Measurements from ENCODE around the gene NKIRAS1.
"Not testable (repeated sequence)": the region's sequence is repeated elsewhere in the genome, so short reads cannot be mapped to it uniquely, and the experiment has no call there.

GRCh38 chr3:23917679-23918303 lies 1.0 kb upstream of the NKIRAS1 start:
- TF ChIP-seq, protein P1, sequence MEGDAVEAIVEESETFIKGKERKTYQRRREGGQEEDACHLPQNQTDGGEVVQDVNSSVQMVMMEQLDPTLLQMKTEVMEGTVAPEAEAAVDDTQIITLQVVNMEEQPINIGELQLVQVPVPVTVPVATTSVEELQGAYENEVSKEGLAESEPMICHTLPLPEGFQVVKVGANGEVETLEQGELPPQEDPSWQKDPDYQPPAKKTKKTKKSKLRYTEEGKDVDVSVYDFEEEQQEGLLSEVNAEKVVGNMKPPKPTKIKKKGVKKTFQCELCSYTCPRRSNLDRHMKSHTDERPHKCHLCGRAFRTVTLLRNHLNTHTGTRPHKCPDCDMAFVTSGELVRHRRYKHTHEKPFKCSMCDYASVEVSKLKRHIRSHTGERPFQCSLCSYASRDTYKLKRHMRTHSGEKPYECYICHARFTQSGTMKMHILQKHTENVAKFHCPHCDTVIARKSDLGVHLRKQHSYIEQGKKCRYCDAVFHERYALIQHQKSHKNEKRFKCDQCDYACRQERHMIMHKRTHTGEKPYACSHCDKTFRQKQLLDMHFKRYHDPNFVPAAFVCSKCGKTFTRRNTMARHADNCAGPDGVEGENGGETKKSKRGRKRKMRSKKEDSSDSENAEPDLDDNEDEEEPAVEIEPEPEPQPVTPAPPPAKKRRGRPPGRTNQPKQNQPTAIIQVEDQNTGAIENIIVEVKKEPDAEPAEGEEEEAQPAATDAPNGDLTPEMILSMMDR (IDR thresholded peaks at IDR 0.05; ENCODE audit: insufficient read depth, low read length), result not testable (repeated sequence)
- TF ChIP-seq, protein P2, sequence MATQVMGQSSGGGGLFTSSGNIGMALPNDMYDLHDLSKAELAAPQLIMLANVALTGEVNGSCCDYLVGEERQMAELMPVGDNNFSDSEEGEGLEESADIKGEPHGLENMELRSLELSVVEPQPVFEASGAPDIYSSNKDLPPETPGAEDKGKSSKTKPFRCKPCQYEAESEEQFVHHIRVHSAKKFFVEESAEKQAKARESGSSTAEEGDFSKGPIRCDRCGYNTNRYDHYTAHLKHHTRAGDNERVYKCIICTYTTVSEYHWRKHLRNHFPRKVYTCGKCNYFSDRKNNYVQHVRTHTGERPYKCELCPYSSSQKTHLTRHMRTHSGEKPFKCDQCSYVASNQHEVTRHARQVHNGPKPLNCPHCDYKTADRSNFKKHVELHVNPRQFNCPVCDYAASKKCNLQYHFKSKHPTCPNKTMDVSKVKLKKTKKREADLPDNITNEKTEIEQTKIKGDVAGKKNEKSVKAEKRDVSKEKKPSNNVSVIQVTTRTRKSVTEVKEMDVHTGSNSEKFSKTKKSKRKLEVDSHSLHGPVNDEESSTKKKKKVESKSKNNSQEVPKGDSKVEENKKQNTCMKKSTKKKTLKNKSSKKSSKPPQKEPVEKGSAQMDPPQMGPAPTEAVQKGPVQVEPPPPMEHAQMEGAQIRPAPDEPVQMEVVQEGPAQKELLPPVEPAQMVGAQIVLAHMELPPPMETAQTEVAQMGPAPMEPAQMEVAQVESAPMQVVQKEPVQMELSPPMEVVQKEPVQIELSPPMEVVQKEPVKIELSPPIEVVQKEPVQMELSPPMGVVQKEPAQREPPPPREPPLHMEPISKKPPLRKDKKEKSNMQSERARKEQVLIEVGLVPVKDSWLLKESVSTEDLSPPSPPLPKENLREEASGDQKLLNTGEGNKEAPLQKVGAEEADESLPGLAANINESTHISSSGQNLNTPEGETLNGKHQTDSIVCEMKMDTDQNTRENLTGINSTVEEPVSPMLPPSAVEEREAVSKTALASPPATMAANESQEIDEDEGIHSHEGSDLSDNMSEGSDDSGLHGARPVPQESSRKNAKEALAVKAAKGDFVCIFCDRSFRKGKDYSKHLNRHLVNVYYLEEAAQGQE (IDR thresholded peaks at IDR 0.05; ENCODE audit: insufficient replicate concordance, low read depth), result not testable (repeated sequence)
- TF ChIP-seq GABPA, POLR2AphosphoS5 (IDR thresholded peaks at IDR 0.05; ENCODE audit: low read depth): not testable (repeated sequence)
